Heart left ventricle (tissue), 16 donors: ENCODE measurements around the gene RAB1A. TPM values are rescaled to one million over a fixed set of nuclear protein-coding genes. Genes with fewer than 3 reads are reported as not detected.

Experiments used
- ATAC-seq, 4 donors: fragments of 200-7000 bp; cut with Tn5 transposase; one replicate each; pipeline ENCODE4 v1.9.1; 2020 to 2022; ENCODE audit warnings: moderate library complexity in 4 of 4, mild to moderate bottlenecking in 3 of 4, moderate number of reproducible peaks in 1 of 4
- DNase-seq, 5 donors: peaks; one replicate each; pipeline ENCODE4 v3.0.0-alpha.2; 2020
- H3K27ac ChIP-seq, 12 donors: fragments of 200-600 bp; sonication (generic) in 4 of 12; one replicate each; pipeline versions ENCODE4 v1.5.0 to v1.8.0; 2016 to 2022; ENCODE audit warnings: mild to moderate bottlenecking in 2 of 12
- H3K27me3 ChIP-seq, 9 donors: fragments of 200-600 bp; sonication (generic) in 2 of 9; one replicate each; pipeline versions ENCODE4 v1.5.1 to v1.8.0; 2016 to 2022; ENCODE audit warnings: mild to moderate bottlenecking in 3 of 9
- H3K36me3 ChIP-seq, 9 donors: fragments of 200-600 bp; sonication (generic) in 2 of 9; one replicate each; pipeline versions ENCODE4 v1.5.0 to v1.8.0; 2018 to 2022; ENCODE audit warnings: mild to moderate bottlenecking in 2 of 9
- H3K4me1 ChIP-seq, 12 donors: fragments of 200-600 bp; sonication (generic) in 4 of 12; one replicate each; pipeline versions ENCODE4 v1.5.0 to v1.8.0; 2016 to 2022; ENCODE audit warnings: mild to moderate bottlenecking in 3 of 12
- H3K4me3 ChIP-seq, 12 donors: fragments of 200-600 bp; sonication (generic) in 4 of 12; one replicate each; pipeline versions ENCODE4 v1.5.0 to v1.8.0; 2017 to 2022; ENCODE audit warnings: mild to moderate bottlenecking in 9 of 12, moderate library complexity in 4 of 12
- H3K9me3 ChIP-seq, 12 donors: fragments of 200-600 bp; sonication (generic) in 4 of 12; one replicate each; pipeline versions ENCODE4 v1.5.0 to v1.8.0; 2016 to 2022; ENCODE audit warnings: mild to moderate bottlenecking in 1 of 12
- POLR2A ChIP-seq, 2 donors: fragments of 450-650 bp; IDR thresholded peaks; one replicate each; pipeline ENCODE4 v1.6.1; 2017; ENCODE audit warnings: antibody characterized with exemption in 2 of 2, mild to moderate bottlenecking in 2 of 2, moderate library complexity in 2 of 2
- WGBS, 4 donors: extraction: QIAGEN DNeasy Blood & Tissue Kit in 2 of 4; methylation state at CpG; one replicate each; pipeline versions ENCODE4 v1.1.5 to v1.1.7; 2013 to 2018; 5-methylcytosine and 5-hydroxymethylcytosine counted together
- intact Hi-C, 10 donors: fragments of 100-400 bp; cut with DNase I; formaldehyde crosslinking; loops; one replicate each; pipeline versions ENCODE4 v1.11.1 to v1.14.2; 2022
- polyA plus RNA-seq, 2 donors: library from polyadenylated mRNA; stranded (reverse); fragments of 200-250 nt; gene quantifications; one replicate each; pipeline ENCODE4 v1.2.3, GENCODE V29; 2013
- total RNA-seq, 9 donors: library from RNA; depleted of rRNA in 2 of 9; stranded (reverse); fragments of >200 nt in 2 of 9; fragmentation: NEBNext Ultra II Directional in 3 of 9; extraction: Animal tissue kit (Norgen Biotek cat#: 25700) in 3 of 9; gene quantifications; one replicate each; pipeline versions ENCODE4 v1.1.0 to v1.2.4, GENCODE V29; 2016 to 2023
- TF ChIP-seq, protein P1 (sequence below), 12 donors: fragments of 200-600 bp; sonication (generic) in 4 of 12; IDR thresholded peaks; one replicate each; pipeline versions ENCODE4 v1.5.0 to v1.8.0; 2018 to 2022; ENCODE audit warnings: antibody characterized with exemption in 12 of 12, mild to moderate bottlenecking in 5 of 12
- donor health status: ischemic (EF 13 %, LVEDD 7.1; RV severe dilation, severe dysfunction).
- donor health status: healthy with polysubstance abuse.
- donor health status: DM: no; HTN: yes; CAD: no.
- donor health status: DM: no; HTN: no; CAD: no.
- donor health status: ischemic (EF 25% LVEDD 6.9; RV normal size, moderate dysfunction).
- donor health status: ischemic (EF 25% LVEDD 5.7; RV mildly dilated, moderate dysfunction).
- donor health status: healthy.
- donor health status: DM: yes; HTN: yes; CAD: no.
- donor health status: ischemic (EF 35%, LVEDD 5.7; RV mildly dilated, moderate dysfunction).
- donor health status: nonischemic (EF 11% LVEDD 7.7; RV severe dilation, severe dysfunction).
- donor health status: DM: yes; HTN: yes; CAD: no.
- donor health status: PGD.
- donor health status: ischemic (EF 29% LVEDD 5.4; RV normal size, mild dysfunction).
- donor health status: nonischemic (EF 23%, LVEDD 6.1; RV moderate dilation, normal function).

The RAB1A gene
- total and polyA plus RNA-seq, 11 donors = 49.0 to 164 (median 118) TPM

DNA sequence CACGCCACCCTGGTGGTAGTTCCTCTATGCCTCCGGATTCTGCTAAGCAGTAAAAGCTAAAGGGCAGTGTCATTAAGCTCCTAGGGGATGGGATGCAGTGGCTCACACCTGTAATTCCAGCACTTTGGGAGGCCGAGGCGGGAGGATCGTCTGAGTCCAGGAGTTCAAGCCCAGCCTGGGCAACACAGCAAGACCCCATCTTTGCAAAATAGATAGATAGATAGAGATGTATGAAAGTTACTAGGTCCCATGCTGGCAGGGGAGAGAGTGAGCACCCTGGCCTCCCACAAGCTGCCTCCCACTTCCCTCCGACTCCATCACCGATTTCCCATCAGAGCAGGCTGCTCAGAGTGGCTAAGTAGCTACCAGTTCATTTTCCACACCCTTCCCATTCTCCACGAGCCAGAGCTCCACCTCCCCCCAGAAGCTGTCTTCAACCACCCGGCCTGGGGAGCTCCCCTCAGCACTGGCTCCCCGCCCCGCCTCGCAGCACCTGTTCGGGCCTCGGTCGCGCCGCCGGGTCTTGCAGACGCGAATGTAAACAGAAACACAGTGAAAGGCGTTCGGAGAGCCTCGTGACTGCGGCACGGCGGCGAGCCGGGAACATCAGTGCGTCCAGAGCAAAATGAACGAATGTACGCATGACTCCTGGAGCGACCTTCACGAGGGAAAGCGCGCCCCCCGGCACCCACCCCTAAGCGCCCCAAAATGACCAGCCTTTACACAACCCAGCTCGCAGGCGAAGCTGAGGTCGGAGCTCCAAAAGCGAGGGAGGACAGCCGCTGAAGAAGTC is 74.3 kb downstream of the RAB1A start:
- Histone ChIP-seq H3K4me3 (peak overlapping the region; percentile 60 to 92 (median 86)), H3K27me3 (no peaks in the 10 kb centered on the region), H3K36me3 (no peaks in the 10 kb centered on the region), H3K9me3 (no peaks in the 10 kb centered on the region), H3K27ac (peak overlapping the region in 11 of 12 donors; percentile 22 to 95 (median 91)), H3K4me1 (peaks cover 4 to 70% (median 40%) of the 10 kb centered on the region in 12 donors)
- intact Hi-C loops = loop anchor here in 5 of 10 donors (1.0 to 5.0 kb wide), 5 partner anchors 75 to 172 kb away; partner anchors contain the start of genes RAB1A (in 3 of the 5) and ACTR2 (in 1 of the 5)
- WGBS, 4 donors = 9 to 13% (median 10%) methylated on average over 33 to 42 of the region's 42 CpGs
- peak; percentile 13 to 31 (median 20) for ATAC-seq
- TF ChIP-seq, protein P1, sequence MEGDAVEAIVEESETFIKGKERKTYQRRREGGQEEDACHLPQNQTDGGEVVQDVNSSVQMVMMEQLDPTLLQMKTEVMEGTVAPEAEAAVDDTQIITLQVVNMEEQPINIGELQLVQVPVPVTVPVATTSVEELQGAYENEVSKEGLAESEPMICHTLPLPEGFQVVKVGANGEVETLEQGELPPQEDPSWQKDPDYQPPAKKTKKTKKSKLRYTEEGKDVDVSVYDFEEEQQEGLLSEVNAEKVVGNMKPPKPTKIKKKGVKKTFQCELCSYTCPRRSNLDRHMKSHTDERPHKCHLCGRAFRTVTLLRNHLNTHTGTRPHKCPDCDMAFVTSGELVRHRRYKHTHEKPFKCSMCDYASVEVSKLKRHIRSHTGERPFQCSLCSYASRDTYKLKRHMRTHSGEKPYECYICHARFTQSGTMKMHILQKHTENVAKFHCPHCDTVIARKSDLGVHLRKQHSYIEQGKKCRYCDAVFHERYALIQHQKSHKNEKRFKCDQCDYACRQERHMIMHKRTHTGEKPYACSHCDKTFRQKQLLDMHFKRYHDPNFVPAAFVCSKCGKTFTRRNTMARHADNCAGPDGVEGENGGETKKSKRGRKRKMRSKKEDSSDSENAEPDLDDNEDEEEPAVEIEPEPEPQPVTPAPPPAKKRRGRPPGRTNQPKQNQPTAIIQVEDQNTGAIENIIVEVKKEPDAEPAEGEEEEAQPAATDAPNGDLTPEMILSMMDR (IDR thresholded peaks at IDR 0.05) = no peak
- no peak for TF ChIP-seq POLR2A (IDR thresholded peaks at IDR 0.05)
- DNase-seq = peak in 1 of 5 donors; percentile 81

DNA sequence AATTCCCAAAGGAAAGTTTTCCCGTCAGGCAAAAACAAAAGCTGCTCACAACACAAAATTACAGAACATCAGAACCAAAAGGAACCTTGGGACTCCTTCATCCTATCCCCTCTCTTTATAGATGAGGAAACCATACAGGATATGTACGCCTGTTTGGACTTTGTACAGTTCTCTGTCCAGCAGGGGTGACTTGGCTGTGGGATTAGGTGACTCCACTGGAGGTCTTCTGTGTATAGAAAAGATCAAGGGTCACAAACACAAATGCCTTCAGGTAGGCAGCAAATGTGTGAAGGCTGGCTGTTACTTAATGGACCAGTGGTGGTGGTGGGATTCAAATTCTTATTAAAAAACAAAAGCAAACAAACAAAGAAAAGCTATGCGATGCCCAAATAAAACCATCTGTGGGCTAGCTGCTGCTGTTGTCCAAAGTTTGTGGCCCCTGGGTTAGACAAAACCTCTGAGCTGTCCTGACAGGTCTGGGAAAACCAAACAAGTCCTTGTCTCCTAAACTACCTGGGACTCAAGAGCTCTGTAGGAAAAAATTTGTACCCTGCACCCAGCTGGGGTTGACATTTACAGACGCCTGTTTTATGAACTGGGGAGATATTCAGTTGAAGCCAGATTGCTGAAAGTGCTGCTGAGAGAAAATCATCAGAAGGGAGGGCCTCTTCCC is 75.0 kb downstream of the RAB1A start:
- ATAC-seq (no peak), DNase-seq (no peak)
- intact Hi-C loops = loop anchor here in 4 of 10 donors (5.0 kb wide), 4 partner anchors 77 to 172 kb away; partner anchors contain the start of genes RAB1A (in 2 of the 4) and ACTR2 (in 1 of the 4)
- peak overlapping the region in 6 of 12 donors; percentile 60 to 91 (median 86) for H3K4me3 ChIP-seq
- H3K9me3 ChIP-seq = no peaks in the 10 kb centered on the region
- no peaks in the 10 kb centered on the region for H3K27me3 ChIP-seq
- peak overlapping the region in 1 of 12 donors; percentile 89 for H3K27ac ChIP-seq
- H3K4me1 ChIP-seq = peaks cover 4 to 63% (median 32%) of the 10 kb centered on the region in 12 donors
- WGBS, 4 donors = 82 to 91% (median 84%) methylated on average over 4 of the region's 4 CpGs
- TF ChIP-seq, protein P1 (IDR thresholded peaks at IDR 0.05) = no peak
- no peak for TF ChIP-seq POLR2A (IDR thresholded peaks at IDR 0.05)
- no peaks in the 10 kb centered on the region for H3K36me3 ChIP-seq

DNA sequence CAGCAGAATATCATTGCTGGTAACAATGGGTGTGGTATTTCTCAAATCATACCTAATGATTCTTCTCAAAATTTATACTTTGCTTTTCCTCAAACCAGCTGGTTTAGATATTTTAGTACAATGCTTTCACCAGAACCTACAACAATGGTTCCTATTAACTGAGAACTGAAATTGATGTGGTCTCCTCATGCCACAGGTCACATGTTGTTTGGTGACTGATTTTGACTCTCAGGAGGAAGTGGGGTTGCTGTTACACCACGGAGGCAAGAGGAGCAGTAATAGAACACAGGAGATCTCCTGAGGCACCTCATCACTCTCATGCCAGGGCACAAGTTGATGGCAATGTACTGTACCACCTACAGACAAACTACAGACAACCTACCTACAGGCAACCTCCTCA is 76.7 kb downstream of the RAB1A start:
- TF ChIP-seq, protein P1 (IDR thresholded peaks at IDR 0.05) = no peak
- Histone ChIP-seq H3K9me3 (no peaks in the 10 kb centered on the region), H3K4me1 (peaks cover 0 to 47% (median 18%) of the 10 kb centered on the region in 12 donors), H3K27ac (peak overlapping the region in 1 of 12 donors; percentile 43), H3K27me3 (no peaks in the 10 kb centered on the region), H3K4me3 (no peak overlapping the region), H3K36me3 (no peaks in the 10 kb centered on the region)
- 29 to 42% (median 35%) methylated on average over 1 of the region's 1 CpG for WGBS, 4 donors
- intact Hi-C loops = no loop called here
- ATAC-seq (no peak), DNase-seq (no peak)

DNA sequence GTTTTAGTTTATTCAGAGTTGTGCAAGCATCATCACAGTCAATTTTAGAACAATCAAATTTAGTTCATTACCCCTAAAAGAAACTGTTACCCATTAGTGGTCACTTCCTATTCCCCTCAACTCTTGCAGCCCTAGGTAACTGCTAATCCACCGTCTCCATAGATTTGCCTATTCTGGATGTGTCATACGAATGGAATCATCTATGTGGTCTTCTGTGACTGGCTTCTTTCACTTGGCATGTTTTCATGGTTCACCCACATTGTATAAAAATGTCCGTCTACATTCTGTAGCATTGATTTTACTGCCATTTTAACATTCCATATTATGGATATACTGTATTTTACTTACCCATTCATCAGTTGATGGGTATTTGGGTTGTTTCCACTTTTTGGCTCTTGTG is 79.0 kb downstream of the RAB1A start:
- no peak overlapping the region for H3K27ac ChIP-seq
- peaks cover 0 to 3% (median 0%) of the 10 kb centered on the region in 12 donors for H3K9me3 ChIP-seq
- no peaks in the 10 kb centered on the region for H3K36me3 ChIP-seq
- 91 to 97% (median 96%) methylated on average over 3 of the region's 3 CpGs for WGBS, 4 donors
- intact Hi-C loops = no loop called here
- no peak for TF ChIP-seq POLR2A (IDR thresholded peaks at IDR 0.05)
- TF ChIP-seq, protein P1 (IDR thresholded peaks at IDR 0.05) = no peak
- ATAC-seq (no peak), DNase-seq (no peak)
- H3K4me1 ChIP-seq = peaks cover 0 to 37% (median 6%) of the 10 kb centered on the region in 12 donors
- no peaks in the 10 kb centered on the region for H3K27me3 ChIP-seq
- no peak overlapping the region for H3K4me3 ChIP-seq
